AG09309 (cell line): ENCODE results near the gene MAPKAP1.

Experiments
- DNase-seq: peaks from one replicate; pipeline ENCODE4 v3.0.0-alpha.2; 2010; ENCODE audit warnings: low read depth
- H3K4me3 ChIP-seq: 2 replicates; pipeline ENCODE4 v1.5.1; 2011; ENCODE audit warnings: mild to moderate bottlenecking, low read depth, low read length, moderate library complexity; ENCODE audit not compliant: control insufficient read depth
- TF ChIP-seq, protein P1 (sequence below): IDR thresholded peaks from 2 replicates; pipeline ENCODE4 v1.5.1; 2011; ENCODE audit warnings: mild to moderate bottlenecking, low read depth, low read length, inconsistent platforms; ENCODE audit not compliant: insufficient read depth, control insufficient read depth; ENCODE audit errors: missing control alignments

Gene MAPKAP1

DNA sequence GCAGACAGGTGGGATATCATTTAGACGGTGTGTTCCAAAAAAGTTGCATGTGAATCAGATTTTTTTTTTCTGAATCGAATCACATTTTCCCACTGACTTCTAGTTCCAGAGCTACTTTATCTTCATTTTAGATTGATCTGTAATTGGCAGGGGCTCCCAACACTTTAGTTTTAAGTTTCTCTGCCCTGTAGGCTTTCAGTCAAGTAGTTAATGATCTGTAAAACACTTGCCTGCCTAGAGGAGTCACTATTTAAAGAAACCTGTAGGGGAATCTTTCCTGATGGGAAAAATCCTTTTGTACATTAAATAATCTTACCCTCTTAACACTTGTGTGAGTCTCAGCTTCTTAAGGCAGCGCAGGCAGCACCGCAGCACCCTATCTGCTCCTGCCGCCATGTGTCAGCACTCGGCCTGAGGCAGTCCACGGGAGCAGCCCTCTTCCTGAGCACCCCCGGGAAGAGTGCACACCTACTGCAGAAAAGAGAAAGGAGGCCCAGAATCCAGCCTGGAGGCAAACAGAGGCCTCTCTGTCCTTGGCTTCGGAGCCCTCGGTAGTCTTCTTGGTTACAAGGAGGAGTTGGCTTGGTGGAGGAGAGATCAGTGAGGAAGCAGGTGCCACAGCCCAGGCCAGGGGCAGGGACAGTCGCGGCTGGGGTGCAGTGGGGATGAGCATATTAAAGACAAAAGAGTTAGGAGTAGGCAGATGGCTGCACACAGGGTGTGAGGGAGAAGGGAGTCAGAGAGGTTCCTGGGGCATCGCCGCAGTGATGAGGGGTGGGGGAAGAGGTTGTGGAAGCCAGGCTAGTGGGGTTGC, 236.0 kb downstream of the MAPKAP1 start:
- H3K4me3 ChIP-seq, result no peak overlapping the region
- DNase-seq, result no peak
- TF ChIP-seq, protein P1, sequence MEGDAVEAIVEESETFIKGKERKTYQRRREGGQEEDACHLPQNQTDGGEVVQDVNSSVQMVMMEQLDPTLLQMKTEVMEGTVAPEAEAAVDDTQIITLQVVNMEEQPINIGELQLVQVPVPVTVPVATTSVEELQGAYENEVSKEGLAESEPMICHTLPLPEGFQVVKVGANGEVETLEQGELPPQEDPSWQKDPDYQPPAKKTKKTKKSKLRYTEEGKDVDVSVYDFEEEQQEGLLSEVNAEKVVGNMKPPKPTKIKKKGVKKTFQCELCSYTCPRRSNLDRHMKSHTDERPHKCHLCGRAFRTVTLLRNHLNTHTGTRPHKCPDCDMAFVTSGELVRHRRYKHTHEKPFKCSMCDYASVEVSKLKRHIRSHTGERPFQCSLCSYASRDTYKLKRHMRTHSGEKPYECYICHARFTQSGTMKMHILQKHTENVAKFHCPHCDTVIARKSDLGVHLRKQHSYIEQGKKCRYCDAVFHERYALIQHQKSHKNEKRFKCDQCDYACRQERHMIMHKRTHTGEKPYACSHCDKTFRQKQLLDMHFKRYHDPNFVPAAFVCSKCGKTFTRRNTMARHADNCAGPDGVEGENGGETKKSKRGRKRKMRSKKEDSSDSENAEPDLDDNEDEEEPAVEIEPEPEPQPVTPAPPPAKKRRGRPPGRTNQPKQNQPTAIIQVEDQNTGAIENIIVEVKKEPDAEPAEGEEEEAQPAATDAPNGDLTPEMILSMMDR, result no peak

DNA sequence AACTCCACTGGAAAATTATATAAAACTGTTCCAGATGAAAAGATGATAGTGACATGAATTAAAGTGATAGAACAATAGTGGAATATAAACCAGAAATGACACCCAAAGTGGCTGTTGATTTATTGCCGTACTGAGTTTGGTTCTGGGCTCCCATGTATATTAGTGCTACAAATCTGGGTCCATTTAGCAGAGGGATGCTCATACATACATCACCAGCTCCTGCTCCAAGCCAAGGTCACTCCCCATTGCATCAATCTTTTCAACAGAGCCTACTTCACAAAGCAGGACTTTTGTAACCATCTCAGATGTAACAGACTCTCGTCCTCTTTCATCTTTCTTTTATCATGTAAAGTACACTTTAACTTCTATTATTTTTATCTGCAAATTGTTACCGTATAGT, 236.8 kb downstream of the MAPKAP1 start:
- no peak for DNase-seq
- TF ChIP-seq, protein P1, result no peak
- no peak overlapping the region for H3K4me3 ChIP-seq

DNA sequence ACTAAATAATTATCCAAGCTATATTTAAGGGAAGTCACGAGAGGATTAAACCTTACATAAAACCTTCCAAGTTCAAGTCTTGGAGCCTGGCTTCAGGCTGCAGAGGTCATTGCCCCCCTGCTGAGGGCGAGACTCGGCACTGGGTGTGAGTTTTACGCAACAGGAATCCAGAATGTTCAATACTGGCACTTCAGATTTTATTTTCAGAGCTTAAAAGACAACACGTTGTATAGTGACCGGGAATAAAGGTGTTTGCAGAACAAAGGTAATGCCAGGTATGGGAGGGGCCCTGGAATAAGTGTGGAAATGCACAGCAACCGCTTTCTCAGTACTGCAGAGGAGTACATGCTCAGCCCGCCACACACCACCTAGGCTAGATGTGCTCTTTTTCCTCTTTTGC, 238.4 kb downstream of the MAPKAP1 start:
- TF ChIP-seq, protein P1, result no peak
- no peak for DNase-seq
- no peak overlapping the region for H3K4me3 ChIP-seq

DNA sequence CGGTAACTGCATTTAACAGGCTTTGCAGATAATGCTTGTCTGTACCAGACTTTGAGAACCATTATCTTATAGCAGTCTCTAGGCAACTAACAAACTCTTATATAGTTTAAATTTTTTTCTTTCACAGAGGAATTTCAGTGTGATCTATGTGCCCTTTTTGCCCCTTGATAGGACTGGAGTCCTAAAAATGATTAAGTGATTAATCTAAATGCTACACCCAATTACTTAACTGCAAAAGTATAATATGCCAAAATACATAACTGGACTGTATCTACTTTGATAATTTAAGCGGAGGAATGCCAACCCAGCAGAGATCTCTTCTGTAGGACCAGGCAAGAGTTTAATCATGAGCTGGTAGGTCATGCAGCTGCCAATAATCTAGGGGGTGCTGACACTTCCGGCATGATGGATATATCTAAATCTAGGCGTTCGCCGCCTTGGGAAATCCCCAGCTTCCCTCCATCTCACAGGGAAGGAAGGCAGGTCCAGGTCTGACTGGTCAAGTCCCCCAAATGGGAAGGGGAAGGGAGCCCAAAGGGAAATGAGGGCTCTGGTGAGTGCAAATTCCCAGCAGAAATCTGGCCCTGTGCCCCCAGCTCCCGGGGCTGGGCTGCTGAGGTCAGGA, 239.8 kb downstream of the MAPKAP1 start:
- TF ChIP-seq, protein P1, result no peak
- no peak for DNase-seq

DNA sequence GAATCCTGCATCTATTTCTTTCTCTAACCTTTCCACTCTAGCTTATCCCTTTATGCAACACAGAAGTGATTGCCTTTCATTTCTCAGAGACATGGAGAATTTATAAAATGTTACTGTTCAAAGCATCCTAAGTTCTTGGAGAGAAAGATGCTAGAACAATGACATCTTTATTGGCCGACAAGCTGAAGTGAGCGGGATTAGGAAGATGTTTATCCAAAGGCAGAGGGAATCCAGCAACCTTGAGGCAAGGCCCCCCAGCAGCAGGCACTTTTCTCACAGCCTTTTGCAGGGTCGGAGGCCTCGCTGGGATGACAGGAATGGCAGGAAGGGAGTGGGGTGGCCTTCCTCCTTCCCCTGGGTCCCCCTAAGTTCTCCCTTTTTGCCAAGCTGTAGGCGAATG, 240.6 kb downstream of the MAPKAP1 start:
- TF ChIP-seq, protein P1, result no peak
- no peak for DNase-seq
- H3K4me3 ChIP-seq, result no peak overlapping the region

More for the DNA sequence above, 239.8 kb downstream of the MAPKAP1 start:
- no peak overlapping the region for H3K4me3 ChIP-seq

DNA sequence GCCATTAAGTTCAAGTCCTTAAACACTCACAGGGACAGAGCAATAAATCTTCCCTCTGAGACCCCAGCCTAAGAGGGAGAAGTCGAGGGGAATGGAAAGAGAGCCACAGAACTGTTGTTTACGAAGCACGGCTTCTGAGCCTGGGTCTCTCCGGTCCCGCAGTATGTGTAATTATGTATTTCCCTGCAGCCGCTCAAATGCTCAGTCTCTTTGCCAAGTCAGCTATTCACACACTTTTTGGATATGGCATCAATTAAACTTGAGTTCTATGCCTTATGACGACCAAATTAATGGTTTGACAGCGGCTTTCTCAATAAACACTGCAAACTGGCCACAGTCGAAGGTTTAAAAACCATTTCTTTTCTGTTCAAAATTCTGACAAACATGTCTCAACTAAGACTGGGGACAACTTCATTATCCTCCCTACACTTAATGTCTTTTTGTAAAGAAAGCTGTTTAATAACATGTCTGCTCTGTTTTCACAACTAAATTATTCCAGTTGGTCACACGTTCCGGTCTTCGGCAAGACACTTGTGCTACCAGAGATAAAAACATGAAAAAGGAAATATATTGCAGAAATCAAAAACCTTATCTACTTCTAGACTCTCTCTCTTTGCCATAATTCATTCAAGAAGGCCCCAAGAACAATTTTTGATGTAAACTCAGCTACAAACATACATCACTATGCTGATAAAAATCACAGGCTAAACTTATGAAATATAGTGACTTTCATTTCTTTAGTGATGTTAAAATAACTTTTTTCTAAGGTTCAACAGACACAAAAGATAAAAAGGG, 242.2 kb downstream of the MAPKAP1 start:
- no peak overlapping the region for H3K4me3 ChIP-seq
- TF ChIP-seq, protein P1, result no peak
- no peak for DNase-seq
